GM18508 (cell line): Measurements from ENCODE around the gene CROCC2.

ENCODE experiments used
- ATAC-seq: cut with Tn5 transposase; IDR thresholded peaks from one replicate; pipeline ENCODE4 v1.9.1; 2021; ENCODE audit warnings: moderate number of reproducible peaks; ENCODE audit not compliant: insufficient read depth, unreplicated experiment

CROCC2 gene

DNA sequence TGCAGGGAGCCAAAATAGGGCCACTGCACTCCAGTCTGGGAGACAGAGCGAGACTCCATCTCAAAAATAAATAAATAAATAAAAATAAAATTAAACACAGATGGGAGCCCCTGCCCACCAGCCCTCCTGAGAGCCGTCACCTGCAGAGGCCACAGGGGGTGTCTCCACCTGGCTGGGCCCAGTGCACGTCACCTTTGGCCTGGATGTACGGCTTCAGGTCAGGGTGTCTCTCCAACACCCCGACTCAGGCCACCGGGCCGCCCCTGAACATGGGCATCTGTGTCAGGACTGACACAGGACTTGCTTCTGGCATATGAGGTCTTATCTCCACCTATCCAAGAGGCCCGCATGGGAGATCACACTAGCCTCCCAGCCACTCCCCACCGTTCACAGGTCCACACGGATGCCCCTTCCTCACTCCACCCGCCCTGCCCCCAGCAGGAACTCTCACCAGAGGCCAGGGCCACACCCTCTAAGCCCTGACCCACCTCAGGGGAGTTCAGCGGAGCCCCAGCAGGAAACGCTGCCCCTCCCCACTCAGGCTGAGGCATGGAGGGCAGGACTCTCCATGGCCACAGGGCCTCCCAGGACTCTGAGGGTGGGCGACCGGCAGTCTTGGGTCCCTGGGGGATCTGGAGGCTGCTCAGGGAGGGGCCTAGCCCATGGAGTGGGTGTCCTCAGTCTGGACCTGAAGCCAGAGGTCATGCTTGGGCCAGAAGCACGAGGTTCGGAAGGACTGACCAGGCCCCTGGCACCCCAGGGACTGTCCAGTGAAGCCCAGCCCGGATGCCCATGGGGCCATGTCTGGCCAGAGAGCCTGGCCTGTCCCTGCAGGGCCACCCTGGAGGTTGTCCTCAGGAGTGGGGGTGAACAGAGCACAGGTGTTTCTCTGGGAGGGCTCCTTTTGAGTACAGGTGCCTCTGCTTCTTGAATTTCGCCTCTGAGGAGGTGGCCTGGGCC lies 1.6 kb upstream of the CROCC2 start:
- ATAC-seq = no peak

- no peak for ATAC-seq
These were observed 857 bp upstream of the CROCC2 start for GRCh38 chr2:240905176-240905781.

- no peak for ATAC-seq
These were observed 915 bp downstream of the CROCC2 start for GRCh38 chr2:240906911-240907590.

DNA sequence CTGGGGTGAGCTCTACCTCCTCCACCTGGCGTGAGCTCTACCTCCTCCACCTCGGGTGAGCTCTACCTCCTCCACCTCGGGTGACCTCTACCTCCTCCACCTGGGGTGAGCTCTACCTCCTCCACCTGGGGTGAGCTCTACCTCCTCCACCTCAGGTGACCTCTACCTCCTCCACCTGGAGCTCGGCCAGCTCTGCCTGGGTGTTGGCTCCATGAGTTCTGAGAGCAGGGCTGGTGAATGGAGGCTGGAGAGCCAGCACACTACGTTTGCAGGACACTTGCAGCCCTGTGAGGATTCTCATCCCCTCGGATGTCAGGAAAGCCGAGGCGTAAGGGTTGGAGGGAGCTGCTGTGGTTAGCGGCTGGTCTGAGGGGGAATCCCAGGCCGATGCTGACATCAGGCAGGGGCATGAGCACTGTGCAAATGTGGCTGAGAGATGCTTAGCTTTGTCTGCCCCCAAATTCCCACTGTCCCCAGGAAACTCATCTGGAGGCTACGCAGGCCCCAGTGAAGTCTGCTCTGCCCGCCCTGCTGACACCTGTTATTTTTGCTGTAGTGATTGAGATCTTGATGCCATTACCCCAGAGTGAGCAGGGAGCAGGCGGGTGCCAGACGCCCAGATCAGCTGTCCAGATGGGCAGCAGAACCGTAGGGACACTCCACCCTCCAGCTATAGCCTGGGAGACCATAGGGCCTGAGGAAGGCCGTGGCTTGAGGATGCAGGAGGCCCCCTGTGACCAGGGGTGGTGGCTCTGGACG lies 3.3 kb downstream of the CROCC2 start:
- no peak for ATAC-seq

GRCh38 chr2:240911641-240912265 lies 5.6 kb downstream of the CROCC2 start:
- no peak for ATAC-seq

- no peak for ATAC-seq
These were observed 7.0 kb downstream of the CROCC2 start for GRCh38 chr2:240912878-240913809.

- no peak for ATAC-seq
These were observed 7.9 kb downstream of the CROCC2 start for GRCh38 chr2:240913810-240914644.

DNA sequence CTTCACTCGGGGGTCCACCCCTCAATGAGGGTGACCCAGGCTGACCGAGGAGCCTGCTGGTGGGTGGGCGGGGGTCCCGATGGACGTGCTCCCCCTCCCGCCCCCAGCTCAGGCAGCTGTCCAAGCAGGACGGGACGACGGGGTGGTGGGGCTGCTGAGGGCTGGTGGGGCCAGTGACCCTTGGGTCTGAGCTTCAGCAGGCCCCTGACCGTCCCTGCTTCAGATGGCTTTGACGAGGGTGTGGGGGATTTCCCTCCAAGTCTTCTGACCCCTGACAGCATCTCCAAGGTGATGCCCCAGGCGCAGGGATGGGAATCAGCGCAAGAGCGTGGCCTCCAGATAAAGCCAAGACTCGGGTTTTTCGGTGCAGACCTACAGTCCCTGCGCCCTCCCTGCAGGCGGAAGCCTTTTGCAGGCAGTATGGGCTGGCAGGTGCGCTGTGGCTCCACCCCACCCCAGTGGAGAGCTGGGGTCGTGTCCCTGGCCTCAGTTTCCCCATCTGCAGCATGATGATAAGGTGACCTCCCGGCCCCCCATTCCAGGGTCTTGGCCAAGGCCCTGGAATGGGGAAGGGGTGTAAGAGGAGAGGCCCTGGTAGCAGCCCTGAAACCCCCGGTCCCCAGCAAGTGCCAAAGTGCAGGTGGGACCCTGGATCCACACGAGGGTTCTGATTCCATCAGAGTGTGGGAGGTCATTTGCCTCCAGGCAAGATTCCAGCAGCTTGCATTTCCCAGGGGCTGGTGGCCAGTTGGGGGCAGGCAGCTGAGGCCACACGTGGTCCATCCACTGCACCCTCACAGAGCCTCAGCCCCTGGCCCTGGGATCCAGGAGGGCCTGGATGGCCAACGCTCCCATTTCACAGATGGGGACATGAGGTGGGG lies 8.7 kb downstream of the CROCC2 start:
- ATAC-seq = no peak

- no peak for ATAC-seq
These were observed 9.6 kb downstream of the CROCC2 start for GRCh38 chr2:240915526-240916341.

DNA sequence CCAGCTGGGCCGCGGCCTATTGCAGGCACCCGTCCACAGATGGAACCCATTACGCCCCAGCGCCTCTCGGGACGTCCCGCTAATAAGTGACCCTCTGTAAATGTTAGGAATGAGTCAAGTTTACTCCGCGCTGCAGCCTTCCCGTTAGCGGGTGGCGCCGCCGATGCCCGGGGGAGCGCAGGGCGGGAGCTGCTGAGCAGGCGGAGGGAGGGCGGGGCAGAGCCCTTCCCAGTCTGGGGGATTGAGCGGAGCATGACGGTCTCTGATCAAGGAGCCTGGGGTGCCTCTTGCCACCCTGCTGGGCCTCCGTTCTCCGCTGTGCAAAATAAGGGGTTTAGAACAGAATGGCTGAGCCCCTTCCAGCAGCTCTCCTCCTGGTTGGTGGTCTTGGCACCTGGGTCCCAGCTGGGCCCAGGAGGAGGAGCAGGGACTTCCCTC lies 10.5 kb downstream of the CROCC2 start:
- no peak for ATAC-seq

GRCh38 chr2:240917009-240917683 lies 11.0 kb downstream of the CROCC2 start:
- ATAC-seq = no peak

DNA sequence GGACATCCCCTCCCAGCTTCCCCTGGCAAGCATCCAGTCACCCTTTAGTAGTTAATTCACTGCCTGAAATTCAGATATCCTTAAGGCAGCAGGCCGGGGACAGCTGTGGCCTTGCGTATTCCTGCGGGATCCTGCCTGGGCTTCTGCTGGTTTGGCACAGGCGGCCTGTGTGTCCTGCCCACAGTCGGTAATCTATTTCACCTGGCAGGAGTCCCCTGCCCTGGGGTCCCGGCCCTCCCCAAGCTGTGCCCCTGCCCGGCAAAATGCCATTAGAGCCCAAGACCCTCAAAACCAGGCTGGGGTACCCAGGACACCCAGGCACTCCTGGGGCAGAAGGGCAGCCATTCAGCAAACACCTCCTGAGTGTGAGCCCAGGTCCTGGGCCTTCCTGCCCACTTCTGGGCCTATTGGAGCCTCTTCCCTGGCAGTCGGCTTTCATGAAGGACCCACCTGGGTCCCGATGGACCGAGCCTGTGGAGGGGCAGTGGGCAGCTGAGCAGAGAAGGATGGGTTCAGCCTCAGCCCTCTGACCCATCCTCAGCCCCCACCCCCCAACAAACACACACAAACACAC lies 11.6 kb downstream of the CROCC2 start:
- no peak for ATAC-seq

GRCh38 chr2:240918258-240919091 lies 12.3 kb downstream of the CROCC2 start:
- no peak for ATAC-seq

DNA sequence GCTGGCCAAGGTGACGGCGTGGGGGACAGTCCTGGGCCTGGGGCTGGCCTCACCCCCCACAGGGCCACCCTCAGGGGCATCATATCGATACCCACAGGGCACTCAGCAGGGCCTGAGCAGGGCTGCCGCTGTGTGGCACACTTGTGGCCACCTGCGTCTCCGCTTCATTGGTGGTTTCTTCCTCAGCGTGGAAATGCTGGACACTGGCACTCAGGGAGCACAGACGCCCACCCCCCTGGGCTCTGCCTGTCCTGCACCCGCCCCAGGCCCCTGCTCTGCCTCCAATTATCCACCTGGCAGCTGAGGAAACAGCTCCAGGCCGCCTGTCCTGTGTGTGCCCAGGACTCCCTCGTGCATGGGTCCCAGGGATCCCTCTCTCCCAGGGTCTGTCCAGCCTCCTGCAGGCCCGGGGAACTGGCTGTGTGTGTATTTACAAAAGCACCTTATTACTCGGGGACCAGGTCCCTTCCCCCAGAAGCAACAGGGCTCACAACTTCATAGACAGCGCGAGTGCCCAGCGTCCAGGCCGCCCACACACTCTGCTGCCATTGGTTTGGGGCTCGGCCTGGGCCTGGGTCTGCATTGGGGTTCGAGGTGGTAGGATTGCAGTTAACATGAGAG lies 13.1 kb downstream of the CROCC2 start:
- ATAC-seq = no peak
